Epithelial cell of proximal tubule (primary cell): ENCODE data around the gene ARFGAP2. TPM values are rescaled to one million over a fixed set of nuclear protein-coding genes. Genes with fewer than 3 reads are reported as not detected.

ENCODE experiments used
- DNase-seq: peaks from one replicate; pipeline ENCODE4 v3.0.0-alpha.2; 2011; ENCODE audit warnings: low read depth
- H3K4me3 ChIP-seq: 2 replicates; pipeline ENCODE4 v1.5.1; 2011; ENCODE audit warnings: low read depth, mild to moderate bottlenecking, low read length
- CTCF ChIP-seq: conservative IDR thresholded peaks from 2 replicates; pipeline ENCODE4 v1.5.1; 2012; ENCODE audit warnings: low read depth, mild to moderate bottlenecking, low read length
- total RNA-seq: library from RNA; depleted of rRNA; stranded (reverse); fragments of >200 nt; gene quantifications from 2 replicates; pipeline ENCODE4 v1.2.3, GENCODE V29; 2015

ARFGAP2 gene
- total RNA-seq, 1 donor from 2014 or later, result 94.0 TPM

GRCh38 chr11:47171061-47171838, 5.4 kb downstream of the ARFGAP2 start:
- DNase-seq, result no peak
- no peak for TF ChIP-seq CTCF
- H3K4me3 ChIP-seq, result no peak overlapping the region

GRCh38 chr11:47166368-47166767, 10.3 kb downstream of the ARFGAP2 start:
- DNase-seq, result no peak
- H3K4me3 ChIP-seq, result no peak overlapping the region
- no peak for TF ChIP-seq CTCF

- no peak for DNase-seq
- no peak overlapping the region for H3K4me3 ChIP-seq
- no peak for TF ChIP-seq CTCF
These were observed 11.3 kb downstream of the ARFGAP2 start for GRCh38 chr11:47165253-47165840.

GRCh38 chr11:47164321-47164720, 12.4 kb downstream of the ARFGAP2 start:
- DNase-seq, result no peak
- TF ChIP-seq CTCF, result no peak
- no peak overlapping the region for H3K4me3 ChIP-seq

- H3K4me3 ChIP-seq, result no peak overlapping the region
- TF ChIP-seq CTCF, result no peak
- DNase-seq, result no peak
These were observed 12.8 kb downstream of the ARFGAP2 start for GRCh38 chr11:47163898-47164297.

GRCh38 chr11:47163193-47163592, 13.5 kb downstream of the ARFGAP2 start:
- no peak overlapping the region for H3K4me3 ChIP-seq
- no peak for DNase-seq
- TF ChIP-seq CTCF, result no peak

GRCh38 chr11:47162426-47162825, 14.3 kb downstream of the ARFGAP2 start:
- DNase-seq, result no peak
- TF ChIP-seq CTCF, result no peak
- H3K4me3 ChIP-seq, result no peak overlapping the region
